DOHH2 (cell line): ENCODE results near the gene FAM25G.
"Not testable (repeated sequence)": the region's sequence is repeated elsewhere in the genome, so short reads cannot be mapped to it uniquely, and the experiment has no call there.

Experiments
- H3F3A ChIP-seq: fragments of 200-600 bp; sonication (generic), shearing (Covaris generic); 2 replicates; pipeline ENCODE4 v1.6.0; 2016; ENCODE audit warnings: antibody characterized with exemption, mild to moderate bottlenecking; ENCODE audit not compliant: control insufficient read depth, insufficient read depth
- H3K27ac ChIP-seq: fragments of 200-600 bp; sonication (generic); 2 replicates; pipeline ENCODE4 v1.5.1; 2014; ENCODE audit warnings: low read depth, mild to moderate bottlenecking, low read length, moderate library complexity
- H3K27me3 ChIP-seq: fragments of 200-600 bp; sonication (generic); 2 replicates; pipeline ENCODE4 v1.6.1; 2014; ENCODE audit warnings: mild to moderate bottlenecking, low read length, mixed read lengths; ENCODE audit not compliant: control insufficient read depth
- H3K36me3 ChIP-seq: fragments of 200-600 bp; sonication (generic); 2 replicates; pipeline ENCODE4 v1.6.1; 2014; ENCODE audit warnings: mild to moderate bottlenecking, low read length, moderate library complexity, mixed read lengths; ENCODE audit not compliant: control insufficient read depth
- H3K4me1 ChIP-seq: fragments of 200-600 bp; sonication (generic); 2 replicates; pipeline ENCODE4 v1.6.1; 2014; ENCODE audit warnings: mild to moderate bottlenecking, low read length, mixed read lengths; ENCODE audit not compliant: control insufficient read depth
- H3K4me2 ChIP-seq: fragments of 200-600 bp; sonication (generic); 2 replicates; pipeline ENCODE4 v1.6.0; 2014; ENCODE audit warnings: mild to moderate bottlenecking, low read length, moderate library complexity
- H3K4me3 ChIP-seq: fragments of 200-600 bp; sonication (generic); 2 replicates; pipeline ENCODE4 v1.5.1; 2014; ENCODE audit warnings: mild to moderate bottlenecking, low read length, mixed read lengths
- H3K79me2 ChIP-seq: fragments of 200-600 bp; sonication (generic); 2 replicates; pipeline ENCODE4 v1.6.1; 2014; ENCODE audit warnings: mild to moderate bottlenecking, low read length, mixed read lengths; ENCODE audit not compliant: control insufficient read depth
- H3K9me2 ChIP-seq: fragments of 200-600 bp; sonication (generic); replicated peaks from 2 replicates; pipeline ENCODE4 v1.6.1; 2014; ENCODE audit warnings: mild to moderate bottlenecking, low read length, mixed read lengths; ENCODE audit not compliant: control insufficient read depth
- H3K9me3 ChIP-seq: fragments of 200-600 bp; sonication (generic); 2 replicates; pipeline ENCODE4 v1.6.1; 2014; ENCODE audit warnings: antibody characterized with exemption, low read length, mixed read lengths; ENCODE audit not compliant: control insufficient read depth, insufficient read depth
- H4K20me1 ChIP-seq: fragments of 200-600 bp; sonication (generic); 2 replicates; pipeline ENCODE4 v1.6.0; 2014; ENCODE audit warnings: low read depth, mild to moderate bottlenecking, antibody characterized with exemption, low read length, moderate library complexity; ENCODE audit not compliant: control insufficient read depth, insufficient read depth
- EZH2phosphoT487 ChIP-seq: fragments of 200-600 bp; sonication (generic); IDR thresholded peaks from 2 replicates; pipeline ENCODE4 v1.6.1; 2017; ENCODE audit warnings: borderline replicate concordance, mild to moderate bottlenecking, antibody characterized with exemption, low read length, moderate library complexity, mixed read lengths
- TF ChIP-seq, protein P1 (sequence below): fragments of 200-600 bp; sonication (generic); IDR thresholded peaks from one replicate; pipeline ENCODE4 v1.5.1; 2014; ENCODE audit warnings: antibody characterized with exemption, mild to moderate bottlenecking, low read depth, low read length; ENCODE audit not compliant: poor library complexity, severe bottlenecking

FAM25G gene

DNA sequence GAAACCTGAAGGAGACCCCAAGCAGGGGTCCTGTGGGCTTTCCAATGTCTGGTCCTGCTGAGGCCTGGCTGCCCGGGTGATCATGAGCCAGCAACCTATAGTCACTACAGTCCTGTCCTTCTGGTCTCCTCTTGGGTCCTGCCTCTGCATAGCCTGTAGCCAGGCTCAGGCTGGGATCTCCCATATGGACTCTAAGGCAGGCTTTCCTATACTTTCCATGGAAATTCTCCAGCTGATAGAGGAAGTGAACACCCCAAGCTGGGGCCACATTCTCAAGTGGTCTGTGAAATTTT, 34.0 kb downstream of the FAM25G start:
- Histone ChIP-seq H3K27me3 (no peaks in the 10 kb centered on the region), H3K9me3 (no peaks in the 10 kb centered on the region), H3K4me2 (no peak overlapping the region), H3K4me1 (no peaks in the 10 kb centered on the region), H3K4me3 (no peak overlapping the region), H3K9me2 (no peaks in the 10 kb centered on the region), H4K20me1 (no peaks in the 10 kb centered on the region), H3K79me2 (no peaks in the 10 kb centered on the region), H3K27ac (no peak overlapping the region), H3K36me3 (no peaks in the 10 kb centered on the region), H3F3A (no peaks in the 10 kb centered on the region)
- TF ChIP-seq, protein P1, sequence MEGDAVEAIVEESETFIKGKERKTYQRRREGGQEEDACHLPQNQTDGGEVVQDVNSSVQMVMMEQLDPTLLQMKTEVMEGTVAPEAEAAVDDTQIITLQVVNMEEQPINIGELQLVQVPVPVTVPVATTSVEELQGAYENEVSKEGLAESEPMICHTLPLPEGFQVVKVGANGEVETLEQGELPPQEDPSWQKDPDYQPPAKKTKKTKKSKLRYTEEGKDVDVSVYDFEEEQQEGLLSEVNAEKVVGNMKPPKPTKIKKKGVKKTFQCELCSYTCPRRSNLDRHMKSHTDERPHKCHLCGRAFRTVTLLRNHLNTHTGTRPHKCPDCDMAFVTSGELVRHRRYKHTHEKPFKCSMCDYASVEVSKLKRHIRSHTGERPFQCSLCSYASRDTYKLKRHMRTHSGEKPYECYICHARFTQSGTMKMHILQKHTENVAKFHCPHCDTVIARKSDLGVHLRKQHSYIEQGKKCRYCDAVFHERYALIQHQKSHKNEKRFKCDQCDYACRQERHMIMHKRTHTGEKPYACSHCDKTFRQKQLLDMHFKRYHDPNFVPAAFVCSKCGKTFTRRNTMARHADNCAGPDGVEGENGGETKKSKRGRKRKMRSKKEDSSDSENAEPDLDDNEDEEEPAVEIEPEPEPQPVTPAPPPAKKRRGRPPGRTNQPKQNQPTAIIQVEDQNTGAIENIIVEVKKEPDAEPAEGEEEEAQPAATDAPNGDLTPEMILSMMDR = no peak
- TF ChIP-seq EZH2phosphoT487 = no peak

DNA sequence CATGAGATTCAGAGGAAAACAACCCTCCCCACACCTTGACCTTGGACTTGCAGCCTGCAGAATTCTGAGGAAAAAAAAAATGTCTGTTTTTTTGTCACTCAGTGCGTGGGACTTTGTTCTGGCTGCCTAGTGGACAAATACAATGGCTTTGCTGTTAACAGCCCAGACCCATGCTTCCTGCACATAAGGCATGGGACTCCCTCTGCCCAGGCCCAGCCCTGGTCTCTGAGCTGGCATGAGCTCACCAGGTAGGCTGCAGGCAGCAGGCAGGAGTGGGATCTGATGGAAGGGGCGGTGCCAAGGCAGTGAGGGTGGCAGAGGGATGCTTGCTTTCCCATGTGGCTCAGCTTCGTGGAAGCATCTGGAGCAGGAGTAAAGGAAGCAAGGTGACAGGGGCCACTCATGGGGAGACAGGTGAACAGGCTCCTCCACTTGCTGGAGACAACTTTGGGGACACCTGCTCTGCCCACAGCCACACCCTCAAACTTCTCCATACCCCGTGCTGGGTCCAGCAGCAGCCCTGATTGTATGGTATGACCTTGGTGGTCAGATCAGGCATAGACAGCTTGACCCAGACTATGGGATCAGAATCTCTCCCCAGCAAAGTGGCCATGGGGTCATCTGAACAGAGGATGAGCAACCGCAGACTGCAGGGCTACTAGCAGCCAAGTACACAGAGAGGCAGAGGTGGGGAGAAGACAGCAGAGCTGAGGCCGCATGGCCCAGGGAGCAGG, 34.5 kb downstream of the FAM25G start:
- Histone ChIP-seq H3K4me3 (no peak overlapping the region), H3K4me1 (no peaks in the 10 kb centered on the region), H3K27me3 (no peaks in the 10 kb centered on the region), H3K27ac (no peak overlapping the region), H3F3A (no peaks in the 10 kb centered on the region), H3K4me2 (no peak overlapping the region), H3K9me2 (no peaks in the 10 kb centered on the region), H3K9me3 (no peaks in the 10 kb centered on the region), H4K20me1 (no peaks in the 10 kb centered on the region), H3K79me2 (no peaks in the 10 kb centered on the region), H3K36me3 (no peaks in the 10 kb centered on the region)
- TF ChIP-seq, protein P1 = no peak

DNA sequence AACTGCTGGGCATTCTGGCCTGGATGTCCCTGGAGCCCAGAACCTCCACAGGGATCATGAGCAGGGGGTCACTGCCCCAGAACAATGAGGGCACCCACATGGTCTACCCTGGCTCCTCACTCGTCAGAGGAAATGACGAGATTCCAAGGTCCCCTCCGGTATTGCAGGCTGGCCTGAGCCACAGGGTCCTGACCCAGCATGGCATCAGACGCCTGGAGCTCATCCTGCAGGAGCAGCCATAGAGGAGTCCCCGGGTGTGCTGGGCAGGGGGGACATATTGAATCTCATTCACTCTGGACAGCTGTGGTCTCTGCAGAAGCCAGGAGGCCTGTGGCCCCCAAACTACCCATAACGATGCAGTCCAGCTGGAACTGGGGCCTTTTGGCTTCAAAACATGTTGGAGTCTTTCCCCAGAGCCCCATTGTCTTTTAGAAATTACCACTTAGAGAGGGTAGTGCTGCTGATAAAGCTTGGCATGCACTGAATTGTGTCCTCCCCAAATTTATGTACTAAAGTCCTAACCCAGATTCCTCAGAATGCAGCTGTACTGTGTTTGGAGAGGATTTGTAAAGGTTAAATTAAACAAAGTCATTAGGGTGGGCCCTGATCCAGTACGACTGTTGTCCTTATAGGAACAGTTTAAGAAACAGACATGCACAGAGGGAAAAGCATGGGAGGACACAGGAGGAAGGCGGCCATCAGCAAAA, 35.3 kb downstream of the FAM25G start:
- TF ChIP-seq EZH2phosphoT487 = no peak
- TF ChIP-seq, protein P1 = no peak
- no peaks in the 10 kb centered on the region for H3K36me3 ChIP-seq
- no peak overlapping the region for H3K27ac ChIP-seq

DNA sequence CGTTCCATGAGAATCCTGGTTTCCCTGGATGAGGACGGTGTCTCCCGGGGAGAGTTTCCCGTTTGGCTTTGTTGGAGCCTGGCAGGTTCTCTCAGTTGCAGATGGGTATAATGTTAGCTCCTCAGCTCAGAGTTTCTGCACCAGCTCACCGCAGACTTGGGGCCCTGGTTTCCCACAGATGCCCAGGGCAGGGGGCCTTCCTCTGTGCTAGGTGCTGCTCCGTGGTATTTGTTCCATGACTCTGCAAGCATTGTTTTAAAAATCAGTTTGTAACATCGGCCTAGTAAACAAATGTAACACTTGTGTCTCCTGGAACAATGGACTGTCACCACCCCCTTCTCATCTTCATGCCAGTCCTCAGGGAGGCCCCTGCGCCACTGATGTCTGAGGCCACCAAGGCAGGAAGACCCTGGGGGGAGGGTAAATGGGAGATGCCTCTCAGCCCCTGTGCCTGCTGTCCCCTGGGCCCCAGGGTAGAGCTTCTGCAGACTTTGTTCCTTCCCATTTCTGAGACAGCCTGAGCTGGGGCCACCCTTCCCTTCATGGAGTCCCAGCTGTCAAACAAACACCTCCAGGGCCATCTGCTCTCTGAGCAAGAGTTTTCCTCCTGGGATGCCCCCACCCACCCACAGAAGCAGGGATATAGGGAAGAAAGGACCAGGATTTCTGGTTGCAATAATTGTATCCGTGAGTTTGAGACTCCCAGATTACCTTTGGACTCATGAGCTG, 36.0 kb downstream of the FAM25G start:
- H3K27ac ChIP-seq = not testable (repeated sequence)

More for the DNA sequence above, 35.3 kb downstream of the FAM25G start:
- Histone ChIP-seq H3K27me3 (no peaks in the 10 kb centered on the region), H4K20me1 (no peaks in the 10 kb centered on the region), H3K9me3 (no peaks in the 10 kb centered on the region), H3K4me3 (no peak overlapping the region), H3K4me2 (no peak overlapping the region), H3F3A (no peaks in the 10 kb centered on the region), H3K79me2 (no peaks in the 10 kb centered on the region), H3K9me2 (no peaks in the 10 kb centered on the region), H3K4me1 (no peaks in the 10 kb centered on the region)

More for the DNA sequence above, 36.0 kb downstream of the FAM25G start:
- not testable (repeated sequence) for H4K20me1 ChIP-seq, H3K79me2 ChIP-seq, H3K9me3 ChIP-seq, H3K4me1 ChIP-seq, H3F3A ChIP-seq, H3K27me3 ChIP-seq, H3K4me2 ChIP-seq, H3K9me2 ChIP-seq, H3K4me3 ChIP-seq, H3K36me3 ChIP-seq
